Nephron (organoid): ENCODE data around the gene ITPK1.
A peak's percentile ranks its signal among the peaks of the same experiment; 100 is the strongest.

Source experiments
- H3K27ac Mint-ChIP-seq, 3 experiments: 2 replicates each; pipeline ENCODE4 v1.8.0; 2020; ENCODE audit warnings: mixed read lengths in 3 of 3, mild to moderate bottlenecking in 2 of 3, moderate library complexity in 1 of 3
- H3K27me3 Mint-ChIP-seq: 2 replicates; pipeline ENCODE4 v1.8.0; 2021; ENCODE audit warnings: low read depth, mild to moderate bottlenecking, moderate library complexity, mixed read lengths
- H3K36me3 Mint-ChIP-seq: 2 replicates; pipeline ENCODE4 v1.8.0; 2020; ENCODE audit warnings: low read depth, mixed read lengths
- H3K4me1 Mint-ChIP-seq: 2 replicates; pipeline ENCODE4 v1.8.0; 2020; ENCODE audit warnings: mixed read lengths
- H3K4me3 Mint-ChIP-seq, 3 experiments: 2 replicates each; pipeline ENCODE4 v1.8.0; 2020; ENCODE audit warnings: mild to moderate bottlenecking in 3 of 3, mixed read lengths in 3 of 3, moderate library complexity in 2 of 3
- H3K9me3 Mint-ChIP-seq: 2 replicates; pipeline ENCODE4 v1.8.0; 2020; ENCODE audit warnings: mixed read lengths
- CTCF ChIP-seq, 3 experiments: fragments of 200-600 bp; sonication (generic); IDR thresholded peaks; one replicate each; pipeline ENCODE4 v1.5.0; 2021; ENCODE audit warnings: antibody characterized with exemption in 3 of 3; ENCODE audit not compliant: unreplicated experiment in 3 of 3

The ITPK1 gene

DNA sequence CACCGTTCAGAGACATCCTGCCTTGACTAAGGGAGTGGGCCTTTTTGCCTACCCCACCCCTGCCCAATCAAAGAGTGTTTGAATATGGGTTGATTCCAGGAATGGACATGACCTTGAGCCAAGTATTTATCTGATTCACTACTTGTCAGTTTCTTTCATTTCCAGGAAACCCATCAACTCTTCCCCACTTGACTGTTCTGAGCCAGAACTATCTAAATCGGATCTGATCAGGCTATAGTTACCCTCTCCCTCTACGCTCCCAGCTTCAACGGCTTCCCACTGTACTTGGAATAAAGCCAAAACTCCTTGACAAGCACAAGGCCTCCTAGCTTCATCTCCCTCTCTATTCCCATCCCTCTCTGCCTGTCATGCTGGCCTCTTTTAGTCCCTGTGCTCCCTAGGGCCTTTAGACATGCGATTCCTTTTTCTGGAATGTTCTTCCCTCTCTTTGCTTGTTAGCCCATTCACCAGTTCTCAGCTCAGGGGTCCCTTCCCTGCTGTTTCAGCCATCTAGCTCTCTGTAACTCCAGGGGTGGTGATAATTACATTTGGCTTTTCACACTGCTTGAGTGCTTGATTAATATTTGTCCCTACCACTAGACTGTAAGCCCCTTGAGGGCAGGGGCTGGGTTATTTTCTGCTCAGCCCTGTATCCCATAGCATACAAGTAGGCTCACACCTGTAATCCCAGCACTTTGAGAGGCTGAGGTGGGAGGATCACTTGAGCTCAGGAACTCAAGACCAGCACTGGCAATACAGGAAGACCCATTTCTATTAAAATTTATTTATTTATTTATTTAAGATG lies 5.5 kb upstream of the ITPK1 start:
- TF ChIP-seq CTCF (IDR thresholded peaks at IDR 0.05; ENCODE audit: unreplicated experiment in 3 of 3): no peak
- H3K27me3 Mint-ChIP-seq: peaks cover 4% of the 10 kb centered on the region
- no peaks in the 10 kb centered on the region for H3K9me3 Mint-ChIP-seq
- H3K36me3 Mint-ChIP-seq: no peaks in the 10 kb centered on the region
- no peaks in the 10 kb centered on the region for H3K4me1 Mint-ChIP-seq
- no peak overlapping the region for H3K27ac Mint-ChIP-seq
- H3K4me3 Mint-ChIP-seq: no peak overlapping the region

DNA sequence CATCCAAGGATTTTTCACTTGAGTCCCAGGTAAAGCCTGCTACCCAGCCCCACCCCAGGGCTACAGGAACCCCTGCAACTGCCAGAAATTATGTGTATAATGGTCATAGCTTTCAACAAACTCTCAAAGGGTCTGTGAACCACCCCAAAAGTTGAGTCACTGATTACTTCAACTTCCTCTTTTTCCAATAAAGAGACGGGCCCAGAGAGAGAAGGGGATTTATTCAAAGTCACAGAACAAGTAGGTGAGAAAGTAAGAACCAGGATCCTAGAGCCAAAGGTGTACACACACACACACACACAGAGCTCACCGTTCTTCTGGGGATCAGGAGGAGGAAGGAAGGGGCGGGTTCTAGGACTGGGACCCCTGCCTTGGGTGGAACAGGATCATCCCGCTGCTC lies 4.8 kb upstream of the ITPK1 start:
- no peak for TF ChIP-seq CTCF (IDR thresholded peaks at IDR 0.05; ENCODE audit: unreplicated experiment in 3 of 3)
- Mint-ChIP-seq H3K9me3 (no peaks in the 10 kb centered on the region), H3K27me3 (peaks cover 4% of the 10 kb centered on the region), H3K4me3 (no peak overlapping the region), H3K36me3 (no peaks in the 10 kb centered on the region), H3K27ac (no peak overlapping the region), H3K4me1 (no peaks in the 10 kb centered on the region)

GRCh38 chr14:93116676-93117200 lies 1.0 kb upstream of the ITPK1 start:
- peaks cover 4% of the 10 kb centered on the region for H3K27me3 Mint-ChIP-seq
- peak overlapping the region; percentile 74 to 80 (median 78) for H3K4me3 Mint-ChIP-seq
- peak overlapping the region; percentile 21 to 90 (median 71) for H3K27ac Mint-ChIP-seq
- H3K36me3 Mint-ChIP-seq: no peaks in the 10 kb centered on the region
- H3K4me1 Mint-ChIP-seq: peaks cover 18% of the 10 kb centered on the region
- no peaks in the 10 kb centered on the region for H3K9me3 Mint-ChIP-seq
- no peak for TF ChIP-seq CTCF (IDR thresholded peaks at IDR 0.05; ENCODE audit: unreplicated experiment in 3 of 3)

DNA sequence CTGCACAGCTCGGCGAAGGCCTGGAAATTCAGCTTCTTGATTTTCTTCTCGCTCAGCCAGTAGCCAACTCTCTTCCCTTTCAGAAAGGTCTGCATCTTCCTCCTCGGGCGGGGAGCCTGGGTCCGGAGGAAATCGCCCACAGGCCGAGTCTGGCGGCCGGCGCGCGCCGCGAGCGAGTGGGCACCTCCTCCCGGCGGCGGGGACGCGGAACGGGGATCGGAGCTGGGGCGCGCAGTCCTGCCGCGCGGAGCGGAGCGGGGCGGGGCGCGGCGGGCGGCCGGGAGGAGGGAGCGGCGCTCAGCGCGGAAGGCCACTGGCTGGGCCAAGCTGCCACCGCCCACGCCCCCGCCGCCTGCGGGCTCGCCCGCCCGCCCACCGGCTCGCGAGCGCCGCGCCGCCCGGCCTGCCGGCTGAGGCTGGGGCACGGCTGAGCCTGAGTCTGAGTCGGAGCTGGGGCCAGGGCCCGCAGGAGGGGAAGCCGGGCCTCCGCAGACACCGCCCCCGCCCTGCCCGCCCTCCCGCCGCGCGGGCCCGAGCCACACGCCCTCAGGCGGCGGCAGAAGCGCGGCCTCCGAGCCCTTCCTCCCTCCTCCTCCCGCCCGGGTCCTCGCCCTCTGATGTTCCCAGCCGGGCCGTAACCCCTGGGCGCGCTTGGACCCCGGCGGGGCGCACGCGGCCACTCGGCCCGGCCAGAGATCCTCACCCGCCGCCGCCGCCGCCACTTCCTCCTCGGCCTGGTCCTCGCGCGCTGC lies 480 bp downstream of the ITPK1 start:
- Mint-ChIP-seq H3K27me3 (no peaks in the 10 kb centered on the region), H3K4me3 (peak overlapping the region; percentile 90 to 97 (median 92)), H3K4me1 (peaks cover 18% of the 10 kb centered on the region), H3K9me3 (no peaks in the 10 kb centered on the region), H3K27ac (no peak overlapping the region), H3K36me3 (no peaks in the 10 kb centered on the region)
- TF ChIP-seq CTCF (IDR thresholded peaks at IDR 0.05; ENCODE audit: unreplicated experiment in 3 of 3): no peak

DNA sequence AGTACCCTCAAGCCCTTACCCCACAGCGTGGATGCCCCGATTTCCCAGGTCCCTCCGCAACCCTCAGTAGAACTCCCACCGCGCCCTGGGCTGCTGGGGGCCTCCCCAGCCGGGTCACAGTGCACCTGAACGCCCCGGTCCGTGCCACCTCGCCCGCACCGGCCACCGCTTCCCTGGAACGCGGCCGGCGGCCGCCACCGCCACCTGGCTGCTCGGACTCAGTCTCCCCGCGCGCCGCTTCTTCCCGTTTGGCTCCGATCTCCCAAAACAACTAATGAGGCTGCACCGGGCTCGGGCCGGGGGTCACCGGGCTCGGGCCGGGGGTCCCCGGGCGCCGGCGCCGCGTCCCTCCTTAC lies 1.0 kb downstream of the ITPK1 start:
- Mint-ChIP-seq H3K4me3 (peak overlapping the region; percentile 90 to 97 (median 92)), H3K4me1 (peaks cover 18% of the 10 kb centered on the region), H3K36me3 (no peaks in the 10 kb centered on the region), H3K27me3 (no peaks in the 10 kb centered on the region), H3K27ac (peak overlapping the region; percentile 44 to 83 (median 60)), H3K9me3 (no peaks in the 10 kb centered on the region)
- no peak for TF ChIP-seq CTCF (IDR thresholded peaks at IDR 0.05; ENCODE audit: unreplicated experiment in 3 of 3)
